ENCODE data around the gene CLDN3.
"Not testable (repeated sequence)": the region's sequence is repeated elsewhere in the genome, so short reads cannot be mapped to it uniquely, and the experiment has no call there.

Gene CLDN3

DNA sequence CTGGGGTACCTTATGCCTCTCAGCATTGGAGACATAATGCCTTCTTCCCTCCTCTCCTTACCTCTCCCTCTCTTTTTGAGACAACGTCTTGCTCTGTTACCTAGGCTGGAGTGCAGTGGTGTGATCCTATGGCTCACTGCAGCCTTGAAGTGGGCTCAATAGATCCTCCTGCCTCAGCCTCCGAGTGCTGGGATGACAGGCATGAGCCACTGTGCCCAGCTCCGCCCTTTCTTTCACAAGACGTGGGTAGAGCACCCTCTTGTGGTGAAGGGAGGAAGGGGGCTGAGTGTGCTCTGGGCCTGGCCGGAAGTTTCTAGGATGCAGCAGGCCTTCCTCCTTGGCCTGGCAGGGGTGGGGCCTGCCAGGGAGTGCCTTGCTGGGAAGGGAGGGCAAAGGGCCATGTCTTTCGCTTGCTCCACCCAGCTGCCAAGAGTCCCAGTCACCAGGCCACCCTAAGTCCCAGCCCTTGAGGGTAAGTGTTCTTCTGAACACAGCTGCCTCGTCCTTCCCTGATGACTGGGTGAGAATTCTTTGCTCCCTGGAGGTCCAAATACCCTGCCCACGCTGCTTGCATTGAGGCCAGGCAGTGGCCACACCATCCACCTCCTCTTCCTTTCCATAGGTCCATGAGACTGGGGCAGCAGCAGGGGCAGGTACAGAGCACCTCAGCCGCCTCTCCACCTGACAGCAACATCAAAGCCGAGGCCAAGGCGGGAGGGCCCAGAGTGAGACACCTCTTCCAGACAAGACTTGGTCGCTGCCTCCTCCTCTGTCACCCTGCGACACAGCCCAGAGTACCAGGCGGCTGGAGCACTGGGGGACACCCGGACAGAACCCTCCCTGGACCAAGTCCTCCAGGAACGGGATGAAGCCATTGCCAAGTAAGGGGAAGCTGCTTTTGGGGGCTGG, 35.2 kb downstream of the CLDN3 start:
- peak; percentile 79 for DNase-seq

DNA sequence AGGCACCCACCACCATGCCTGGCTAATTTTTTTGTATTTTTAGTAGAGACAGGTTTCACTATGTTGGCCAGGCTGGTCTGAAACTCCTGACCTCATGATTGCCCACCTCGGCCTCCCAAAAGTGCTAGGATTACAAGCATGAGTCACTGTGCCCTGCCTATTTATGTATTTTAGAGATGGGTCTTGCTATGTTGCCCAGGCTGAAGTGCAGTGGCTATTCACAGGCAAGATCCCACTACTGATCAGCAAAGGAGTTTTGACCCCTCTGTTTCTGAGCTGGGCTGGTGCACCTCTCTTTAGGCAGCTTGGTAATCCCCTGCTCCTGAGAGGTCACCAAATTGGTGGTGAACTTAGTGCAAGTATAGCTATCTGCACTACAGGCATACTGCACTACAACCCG, 37.7 kb downstream of the CLDN3 start:
- DNase-seq: no peak

DNA sequence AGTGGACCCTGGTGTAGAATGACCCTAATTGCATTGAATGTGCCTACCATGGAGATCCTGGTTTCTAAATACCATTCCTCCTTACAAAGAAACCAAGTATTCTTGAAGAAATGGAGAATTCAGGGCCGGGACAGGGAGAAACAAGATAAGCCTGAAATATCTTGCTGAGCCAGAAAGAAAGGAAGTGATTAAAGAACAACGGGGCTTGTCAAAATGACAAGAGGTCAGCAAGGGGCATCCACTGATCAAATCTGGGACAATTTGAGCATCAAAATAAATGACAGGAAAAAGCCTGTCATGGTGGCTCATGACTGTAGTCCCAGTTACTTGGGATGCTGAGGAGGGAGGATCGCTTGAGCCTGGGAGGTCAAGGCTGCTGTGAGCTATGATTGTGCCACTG, 39.6 kb downstream of the CLDN3 start:
- no peak for DNase-seq

DNA sequence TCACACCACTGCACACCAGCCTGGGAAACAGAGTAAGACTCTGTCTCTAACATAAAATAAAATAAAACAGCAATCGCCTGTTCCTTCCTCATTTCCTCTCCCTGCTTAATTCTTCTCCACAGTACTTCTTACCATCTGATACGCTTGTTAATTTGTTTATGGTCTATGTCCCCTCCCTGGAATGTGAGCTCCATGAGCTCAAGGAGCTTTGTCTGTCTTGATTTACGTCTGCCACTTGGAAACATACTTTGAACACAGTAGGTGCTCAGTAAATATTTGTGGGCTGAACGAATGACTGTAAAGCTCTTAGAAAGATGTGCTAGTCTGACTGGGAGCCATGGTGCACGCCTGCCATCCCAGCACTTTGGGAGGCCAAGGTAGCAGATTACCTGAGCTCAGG, 41.5 kb downstream of the CLDN3 start:
- no peak for DNase-seq

DNA sequence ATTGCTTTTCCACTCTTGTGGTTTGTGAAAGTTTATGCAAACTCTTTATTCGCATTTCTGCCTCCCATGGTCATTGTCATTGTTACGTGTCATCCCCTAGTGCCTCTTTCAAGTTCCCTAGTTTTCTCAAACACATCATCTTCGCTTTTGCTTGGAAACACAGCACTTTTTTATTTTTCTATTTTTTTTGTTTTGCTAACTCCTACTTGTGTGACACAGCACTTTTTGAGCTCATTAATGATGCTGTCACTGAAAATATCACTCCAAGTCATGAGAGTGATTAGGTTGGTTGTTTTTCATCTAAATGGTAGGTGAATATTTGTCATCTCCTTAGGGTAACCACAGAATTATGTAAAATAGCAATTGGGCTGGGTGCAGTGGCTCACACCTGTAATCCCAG, 42.1 kb downstream of the CLDN3 start:
- no peak for DNase-seq

DNA sequence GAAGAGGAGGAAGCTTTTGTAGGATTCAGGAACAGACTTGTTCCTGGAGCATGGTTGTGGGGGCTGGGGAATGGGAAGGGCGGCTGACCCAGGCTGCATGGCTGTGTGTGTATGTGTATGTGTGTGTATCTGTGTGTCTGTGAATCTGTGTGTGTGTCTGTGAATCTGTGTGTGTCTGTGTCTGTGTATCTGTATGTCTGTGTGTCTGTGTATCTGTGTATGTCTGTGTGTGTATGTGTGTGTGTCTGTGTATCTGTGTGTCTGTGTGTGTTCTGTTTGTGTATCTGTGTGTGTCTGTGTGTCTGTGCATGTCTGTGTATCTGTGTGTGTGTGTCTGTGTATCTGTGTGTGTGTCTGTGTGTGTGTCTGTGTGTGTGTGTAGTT, 44.0 kb downstream of the CLDN3 start:
- DNase-seq: no peak

DNA sequence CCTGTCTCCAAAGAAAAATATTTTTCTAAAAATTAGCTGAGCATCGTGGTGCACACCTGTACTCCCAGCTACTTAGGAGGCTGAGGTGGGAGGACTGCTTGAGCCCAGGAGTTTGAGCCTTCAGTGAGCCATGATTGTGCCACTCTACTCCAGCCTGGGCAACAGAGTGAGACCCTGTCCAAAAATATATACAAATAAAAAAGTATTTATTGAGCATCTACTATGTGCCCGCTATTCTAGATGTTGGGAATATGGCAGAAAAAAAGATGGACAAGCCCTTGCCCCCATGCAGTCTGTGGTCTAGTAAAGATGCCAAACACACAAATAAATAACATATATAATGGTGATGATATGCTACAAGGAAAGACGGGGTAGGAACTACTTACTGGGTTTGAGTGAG, 46.3 kb downstream of the CLDN3 start:
- no peak for DNase-seq

DNA sequence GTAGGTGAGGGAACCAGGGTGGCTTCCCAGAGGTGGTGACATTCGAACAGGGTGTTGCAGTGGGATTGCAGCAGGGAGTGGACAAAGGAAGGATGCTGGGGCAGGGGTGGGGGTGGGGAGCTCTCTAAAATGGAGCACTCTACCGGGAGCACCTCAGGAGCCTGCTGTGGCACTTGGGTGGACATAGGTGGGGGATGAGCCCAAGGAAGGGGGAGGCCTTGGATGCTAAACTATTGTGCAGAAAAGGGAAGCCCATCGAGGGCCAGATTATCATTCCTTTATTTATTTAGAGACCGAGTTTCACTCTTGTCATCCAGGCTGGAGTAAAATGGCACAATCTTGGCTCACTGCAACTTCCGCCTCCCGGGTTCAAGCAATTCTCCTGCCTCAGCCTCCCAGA, 47.3 kb downstream of the CLDN3 start:
- no peak for DNase-seq

DNA sequence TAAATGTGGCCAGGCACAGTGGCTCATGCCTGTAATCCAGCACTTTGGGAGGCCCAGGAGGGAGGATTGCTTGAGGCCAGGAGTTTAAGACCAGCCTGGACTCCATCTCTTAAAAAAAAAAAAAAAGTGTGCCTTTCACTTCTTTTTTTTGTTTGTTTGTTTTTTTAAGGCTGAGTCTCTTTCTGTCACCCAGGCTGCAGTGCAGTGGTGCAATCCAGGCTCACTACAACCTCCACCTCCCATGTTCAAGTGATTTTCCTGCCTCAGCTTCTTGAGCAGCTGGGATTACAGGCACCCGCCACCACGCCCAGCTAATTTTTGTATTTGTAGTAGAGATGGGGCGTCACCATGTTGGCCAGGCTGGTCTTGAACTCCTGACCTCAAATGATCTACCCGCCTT, 47.9 kb downstream of the CLDN3 start:
- not testable (repeated sequence) for DNase-seq

DNA sequence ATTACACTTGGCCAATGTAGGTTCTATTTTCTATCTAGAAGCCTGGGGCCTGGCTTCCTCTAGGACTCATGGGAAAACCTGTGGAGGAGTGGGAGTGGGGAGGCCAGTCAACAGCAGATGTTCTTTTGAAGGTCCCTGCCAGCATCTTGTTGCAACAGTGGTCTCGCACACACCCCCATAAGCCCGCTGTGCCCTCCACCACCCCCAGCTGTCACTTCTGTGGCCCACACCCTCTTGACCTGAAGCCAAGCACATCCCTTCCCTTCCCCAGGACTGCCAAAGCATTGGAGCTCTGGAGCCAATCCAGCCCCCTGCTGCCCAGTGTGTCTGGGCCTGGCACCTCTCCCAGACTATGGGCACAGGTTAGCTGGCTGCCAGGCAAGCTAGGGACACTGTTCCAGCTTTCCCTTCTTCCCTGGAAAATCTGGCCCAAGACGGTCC, 48.7 kb downstream of the CLDN3 start:
- DNase-seq: no peak

DNA sequence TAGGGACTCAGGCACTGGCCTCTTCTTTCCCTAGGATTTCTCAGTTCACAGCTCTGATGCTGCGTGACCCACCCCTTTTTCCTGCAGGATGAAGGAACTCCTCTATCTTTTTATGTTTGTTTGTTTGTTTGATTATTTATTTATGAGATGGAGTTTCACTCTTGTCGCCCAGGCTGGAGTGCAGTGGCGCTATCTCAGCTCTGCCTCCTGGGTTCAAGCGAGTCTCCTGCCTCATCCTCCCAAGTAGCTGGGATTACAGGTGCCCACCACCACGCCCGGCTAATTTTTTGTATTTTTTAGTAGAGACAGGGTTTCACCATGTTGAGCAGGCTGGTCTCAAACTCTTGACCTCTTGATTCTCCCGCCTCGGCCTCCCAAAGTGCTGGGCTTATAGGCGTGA, 49.6 kb downstream of the CLDN3 start:
- not testable (repeated sequence) for DNase-seq

DNA sequence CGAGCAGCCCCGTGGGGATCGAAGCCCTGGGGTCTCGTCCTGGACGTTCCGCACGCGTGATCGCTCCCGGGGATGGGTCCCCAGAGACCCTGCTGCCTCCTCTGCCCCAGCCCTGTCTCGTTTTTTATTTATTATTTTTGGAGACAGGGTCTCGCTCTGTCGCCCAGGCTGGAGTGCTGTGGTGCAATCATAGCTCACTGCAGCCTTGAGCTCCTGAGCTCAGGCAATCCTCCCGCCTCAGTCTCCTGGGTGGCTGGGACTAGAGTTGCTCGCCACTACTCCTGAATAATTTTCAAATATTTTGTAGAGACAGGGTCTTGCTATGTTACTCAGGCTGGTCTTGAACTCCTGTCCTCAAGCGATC, 50.3 kb downstream of the CLDN3 start:
- no peak for DNase-seq
